GM10266 (cell line): ENCODE results near the gene CALHM5.

Experiments used
- DNase-seq: peaks from one replicate; pipeline ENCODE4 v3.0.0; 2012; ENCODE audit errors: extremely low spot score
- CTCF ChIP-seq: IDR thresholded peaks from 2 replicates; pipeline ENCODE4 v1.5.1; 2012; ENCODE audit warnings: mild to moderate bottlenecking, low read depth; ENCODE audit not compliant: control insufficient read depth, insufficient read depth; ENCODE audit errors: missing control alignments

CALHM5 gene

GRCh38 chr6:116524236-116524635, 12.8 kb downstream of the CALHM5 start:
- no peak for DNase-seq
- no peak for TF ChIP-seq CTCF

- DNase-seq, result no peak
- no peak for TF ChIP-seq CTCF
Measured at GRCh38 chr6:116528133-116528532, 16.7 kb downstream of the CALHM5 start.

- TF ChIP-seq CTCF, result no peak
- DNase-seq, result no peak
Measured at GRCh38 chr6:116528780-116529179, 17.3 kb downstream of the CALHM5 start.

GRCh38 chr6:116529466-116530290, 18.2 kb downstream of the CALHM5 start:
- TF ChIP-seq CTCF, result no peak
- DNase-seq, result no peak

- no peak for DNase-seq
- TF ChIP-seq CTCF, result no peak
Measured at GRCh38 chr6:116530436-116530835, 19.0 kb downstream of the CALHM5 start.

- peak; percentile 49 for DNase-seq
- TF ChIP-seq CTCF, result peak; percentile 75
Measured at GRCh38 chr6:116531675-116532570, 20.5 kb downstream of the CALHM5 start.
